SU-DHL-6 (cell line): ENCODE measurements around the gene STK32A.

ENCODE experiments used
- H2AFZ ChIP-seq: fragments of 200-600 bp; sonication (generic); 2 replicates; pipeline ENCODE4 v1.6.1; 2014; ENCODE audit warnings: low read depth, mild to moderate bottlenecking, moderate library complexity, mixed read lengths, antibody characterized with exemption, low read length; ENCODE audit not compliant: severe bottlenecking
- H3F3A ChIP-seq: fragments of 200-600 bp; shearing (Covaris generic); 2 replicates; pipeline ENCODE4 v1.6.0; 2016; ENCODE audit warnings: antibody characterized with exemption, mild to moderate bottlenecking; ENCODE audit not compliant: insufficient read depth
- H3K27ac ChIP-seq: fragments of 200-600 bp; sonication (generic); 2 replicates; pipeline ENCODE4 v1.5.1; 2016; ENCODE audit warnings: low read depth, mild to moderate bottlenecking, low read length, moderate library complexity, mixed read lengths
- H3K27me3 ChIP-seq: fragments of 200-600 bp; sonication (generic), shearing (Covaris generic); 2 replicates; pipeline ENCODE4 v1.6.0; 2014; ENCODE audit warnings: mild to moderate bottlenecking, low read length
- H3K36me3 ChIP-seq: fragments of 200-600 bp; sonication (generic); 2 replicates; pipeline ENCODE4 v1.6.1; 2014; ENCODE audit warnings: mild to moderate bottlenecking, low read length, mixed read lengths
- H3K4me2 ChIP-seq: fragments of 300-600, 200-600 bp; shearing (Covaris generic), sonication (generic); 2 replicates; pipeline ENCODE4 v1.6.0; 2014; ENCODE audit warnings: low read length, low read depth, mild to moderate bottlenecking; ENCODE audit not compliant: poor library complexity, severe bottlenecking
- H3K4me3 ChIP-seq: fragments of 200-600 bp; sonication (generic); 2 replicates; pipeline ENCODE4 v1.5.1; 2014; ENCODE audit warnings: antibody characterized with exemption, low read length, mild to moderate bottlenecking, mixed read lengths; ENCODE audit not compliant: insufficient read depth, poor library complexity, severe bottlenecking
- H3K79me2 ChIP-seq: fragments of 200-600 bp; sonication (generic); 2 replicates; pipeline ENCODE4 v1.6.1; 2014; ENCODE audit warnings: mild to moderate bottlenecking, low read length, moderate library complexity; ENCODE audit not compliant: insufficient read depth
- H3K9ac ChIP-seq: fragments of 200-600 bp; sonication (generic); 2 replicates; pipeline ENCODE4 v1.7.0; 2014; ENCODE audit warnings: mild to moderate bottlenecking, low read length
- H3K9me2 ChIP-seq: fragments of 200-600 bp; sonication (generic); replicated peaks from 2 replicates; pipeline ENCODE4 v1.6.1; 2014; ENCODE audit warnings: low read length; ENCODE audit not compliant: insufficient read depth
- H3K9me3 ChIP-seq: fragments of 200-600 bp; sonication (generic); 2 replicates; pipeline ENCODE4 v1.6.1; 2014; ENCODE audit warnings: low read length, mixed read lengths; ENCODE audit not compliant: insufficient read depth
- H4K20me1 ChIP-seq: fragments of 200-600 bp; sonication (generic); 2 replicates; pipeline ENCODE4 v1.6.1; 2014; ENCODE audit warnings: low read depth, mild to moderate bottlenecking, antibody characterized with exemption, low read length, moderate library complexity, mixed read lengths
- EZH2phosphoT487 ChIP-seq: fragments of 200-600 bp; sonication (generic), shearing (Covaris generic); conservative IDR thresholded peaks from 2 replicates; pipeline ENCODE4 v1.6.1; 2018; ENCODE audit warnings: mild to moderate bottlenecking, antibody characterized with exemption, low read length, moderate library complexity, mixed read lengths
- TF ChIP-seq, protein P1 (sequence below): fragments of 200-600 bp; sonication (generic); IDR thresholded peaks from one replicate; pipeline ENCODE4 v1.5.1; 2017; ENCODE audit warnings: antibody characterized with exemption, mild to moderate bottlenecking, low read length, moderate library complexity; ENCODE audit not compliant: insufficient read depth, poor library complexity, severe bottlenecking

Gene STK32A

DNA sequence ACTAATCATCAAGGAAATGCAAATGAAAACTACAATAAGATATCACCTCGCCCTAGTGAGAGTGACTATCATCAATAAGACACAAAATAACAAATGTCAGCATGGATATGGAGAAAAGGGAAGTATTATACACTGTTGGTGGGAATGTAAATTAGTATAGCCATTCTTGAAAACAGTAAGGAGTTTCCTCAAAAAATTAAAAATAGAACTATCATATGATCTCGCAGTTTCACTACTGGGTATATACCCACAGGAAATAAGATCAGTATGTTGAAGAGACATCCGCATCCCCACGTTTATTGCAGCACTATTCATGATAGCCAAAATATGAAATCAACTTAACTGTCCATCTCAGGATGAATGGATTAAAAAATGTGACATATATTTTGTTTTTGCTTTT, 31.6 kb upstream of the STK32A start:
- Histone ChIP-seq H3K27ac (no peak overlapping the region), H3K9ac (no peak overlapping the region), H3K36me3 (no peaks in the 10 kb centered on the region), H3K27me3 (no peaks in the 10 kb centered on the region), H3F3A (no peaks in the 10 kb centered on the region), H3K9me2 (no peaks in the 10 kb centered on the region), H3K4me3 (no peak overlapping the region), H2AFZ (no peak overlapping the region), H4K20me1 (no peaks in the 10 kb centered on the region), H3K4me2 (no peak overlapping the region), H3K79me2 (no peaks in the 10 kb centered on the region), H3K9me3 (no peaks in the 10 kb centered on the region)
- TF ChIP-seq, protein P1, sequence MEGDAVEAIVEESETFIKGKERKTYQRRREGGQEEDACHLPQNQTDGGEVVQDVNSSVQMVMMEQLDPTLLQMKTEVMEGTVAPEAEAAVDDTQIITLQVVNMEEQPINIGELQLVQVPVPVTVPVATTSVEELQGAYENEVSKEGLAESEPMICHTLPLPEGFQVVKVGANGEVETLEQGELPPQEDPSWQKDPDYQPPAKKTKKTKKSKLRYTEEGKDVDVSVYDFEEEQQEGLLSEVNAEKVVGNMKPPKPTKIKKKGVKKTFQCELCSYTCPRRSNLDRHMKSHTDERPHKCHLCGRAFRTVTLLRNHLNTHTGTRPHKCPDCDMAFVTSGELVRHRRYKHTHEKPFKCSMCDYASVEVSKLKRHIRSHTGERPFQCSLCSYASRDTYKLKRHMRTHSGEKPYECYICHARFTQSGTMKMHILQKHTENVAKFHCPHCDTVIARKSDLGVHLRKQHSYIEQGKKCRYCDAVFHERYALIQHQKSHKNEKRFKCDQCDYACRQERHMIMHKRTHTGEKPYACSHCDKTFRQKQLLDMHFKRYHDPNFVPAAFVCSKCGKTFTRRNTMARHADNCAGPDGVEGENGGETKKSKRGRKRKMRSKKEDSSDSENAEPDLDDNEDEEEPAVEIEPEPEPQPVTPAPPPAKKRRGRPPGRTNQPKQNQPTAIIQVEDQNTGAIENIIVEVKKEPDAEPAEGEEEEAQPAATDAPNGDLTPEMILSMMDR = no peak
- TF ChIP-seq EZH2phosphoT487 = no peak

DNA sequence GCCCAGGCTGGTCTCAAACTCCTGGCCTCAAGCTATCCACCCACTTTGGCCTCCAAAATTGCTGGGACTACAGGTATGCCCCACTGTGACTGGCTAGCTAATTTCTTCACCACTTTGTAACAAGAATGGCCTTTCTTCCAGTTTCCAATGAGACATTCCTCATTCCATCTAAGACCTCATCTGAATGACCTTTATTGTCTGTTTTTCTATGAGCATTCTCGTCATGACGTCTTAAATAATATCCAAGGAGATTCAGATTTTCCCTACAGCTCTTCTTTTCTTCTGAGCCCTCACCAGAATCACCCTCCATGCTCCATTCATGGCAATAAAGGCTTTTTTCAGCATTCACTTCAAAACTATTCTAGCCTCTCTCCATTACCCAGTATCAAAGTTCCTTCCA, 30.2 kb upstream of the STK32A start:
- Histone ChIP-seq H3K9me3 (no peaks in the 10 kb centered on the region), H3K27ac (no peak overlapping the region), H2AFZ (no peak overlapping the region), H3K9ac (no peak overlapping the region), H3K4me3 (no peak overlapping the region), H4K20me1 (no peaks in the 10 kb centered on the region), H3K79me2 (no peaks in the 10 kb centered on the region), H3F3A (no peaks in the 10 kb centered on the region), H3K4me2 (no peak overlapping the region), H3K27me3 (no peaks in the 10 kb centered on the region), H3K36me3 (no peaks in the 10 kb centered on the region), H3K9me2 (no peaks in the 10 kb centered on the region)
- no peak for TF ChIP-seq EZH2phosphoT487
- TF ChIP-seq, protein P1 = no peak

DNA sequence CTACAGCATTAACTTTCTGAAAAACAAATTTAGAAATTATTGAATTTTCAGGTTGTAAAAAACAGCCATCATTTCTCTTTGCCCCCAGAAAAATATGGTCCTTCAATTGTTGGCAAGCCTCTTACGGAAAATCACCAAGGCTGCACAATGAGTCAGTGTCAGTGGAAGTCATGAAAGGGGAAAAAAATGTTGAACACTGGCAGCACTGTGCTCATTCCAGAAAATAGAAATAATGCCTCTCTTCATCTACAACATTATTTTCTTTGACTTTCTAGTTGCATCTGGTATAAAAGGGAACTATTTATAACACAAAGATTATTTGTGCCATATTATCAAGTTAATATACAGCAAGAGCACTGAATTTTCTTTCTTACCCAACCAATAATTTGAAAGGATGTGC, 26.7 kb upstream of the STK32A start:
- no peak overlapping the region for H3K4me3 ChIP-seq
- no peaks in the 10 kb centered on the region for H3K79me2 ChIP-seq
- H4K20me1 ChIP-seq = no peaks in the 10 kb centered on the region
- no peak overlapping the region for H3K9ac ChIP-seq
- no peak overlapping the region for H3K4me2 ChIP-seq
- no peaks in the 10 kb centered on the region for H3K36me3 ChIP-seq
- H3K9me3 ChIP-seq = no peaks in the 10 kb centered on the region
- H3F3A ChIP-seq = no peaks in the 10 kb centered on the region
- H3K27ac ChIP-seq = no peak overlapping the region
- H3K9me2 ChIP-seq = no peaks in the 10 kb centered on the region
- H2AFZ ChIP-seq = no peak overlapping the region
- TF ChIP-seq, protein P1 = no peak
- TF ChIP-seq EZH2phosphoT487 = no peak
- H3K27me3 ChIP-seq = no peaks in the 10 kb centered on the region
